Suprapubic skin (tissue), 4 donors: ENCODE data around the gene MAPKAPK3.

Experiments used
- POLR2A ChIP-seq, 2 donors: fragments of 450-650 bp; IDR thresholded peaks; one replicate each; pipeline ENCODE4 v1.6.1; 2017; ENCODE audit warnings: antibody characterized with exemption in 2 of 2, mild to moderate bottlenecking in 2 of 2, moderate library complexity in 2 of 2
- POLR2AphosphoS5 ChIP-seq, 3 donors: sonication (generic); formaldehyde crosslinking; IDR thresholded peaks; one replicate each; pipeline ENCODE4 v1.6.1; 2017; ENCODE audit warnings: antibody characterized with exemption in 3 of 3
- TF ChIP-seq, protein P1 (sequence below), 2 donors: fragments of 200-600 bp in 1 of 2; fragments of 450-650 bp in 1 of 2; sonication (generic) in 1 of 2; IDR thresholded peaks; one replicate each; pipeline ENCODE4 v1.5.1; 2016 to 2019; ENCODE audit warnings: antibody characterized with exemption in 2 of 2, mild to moderate bottlenecking in 1 of 2, moderate library complexity in 1 of 2

GRCh38 chr3:50630877-50631276 is 13.9 kb downstream of the MAPKAPK3 start:
- TF ChIP-seq, protein P1, sequence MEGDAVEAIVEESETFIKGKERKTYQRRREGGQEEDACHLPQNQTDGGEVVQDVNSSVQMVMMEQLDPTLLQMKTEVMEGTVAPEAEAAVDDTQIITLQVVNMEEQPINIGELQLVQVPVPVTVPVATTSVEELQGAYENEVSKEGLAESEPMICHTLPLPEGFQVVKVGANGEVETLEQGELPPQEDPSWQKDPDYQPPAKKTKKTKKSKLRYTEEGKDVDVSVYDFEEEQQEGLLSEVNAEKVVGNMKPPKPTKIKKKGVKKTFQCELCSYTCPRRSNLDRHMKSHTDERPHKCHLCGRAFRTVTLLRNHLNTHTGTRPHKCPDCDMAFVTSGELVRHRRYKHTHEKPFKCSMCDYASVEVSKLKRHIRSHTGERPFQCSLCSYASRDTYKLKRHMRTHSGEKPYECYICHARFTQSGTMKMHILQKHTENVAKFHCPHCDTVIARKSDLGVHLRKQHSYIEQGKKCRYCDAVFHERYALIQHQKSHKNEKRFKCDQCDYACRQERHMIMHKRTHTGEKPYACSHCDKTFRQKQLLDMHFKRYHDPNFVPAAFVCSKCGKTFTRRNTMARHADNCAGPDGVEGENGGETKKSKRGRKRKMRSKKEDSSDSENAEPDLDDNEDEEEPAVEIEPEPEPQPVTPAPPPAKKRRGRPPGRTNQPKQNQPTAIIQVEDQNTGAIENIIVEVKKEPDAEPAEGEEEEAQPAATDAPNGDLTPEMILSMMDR (IDR thresholded peaks at IDR 0.05): no peak
- no peak for TF ChIP-seq POLR2A (IDR thresholded peaks at IDR 0.05)
- no peak for TF ChIP-seq POLR2AphosphoS5 (IDR thresholded peaks at IDR 0.05)
